DND-41 (cell line): ENCODE data around the gene NRGN.

Experiments used
- CTCF ChIP-seq: IDR thresholded peaks from 2 replicates; pipeline ENCODE4 v1.5.1; 2012; ENCODE audit warnings: borderline replicate concordance, low read length, moderate library complexity, mild to moderate bottlenecking; ENCODE audit not compliant: poor library complexity, severe bottlenecking; ENCODE audit errors: extremely low read depth
- EZH2 ChIP-seq: IDR thresholded peaks from 3 replicates; pipeline ENCODE4 v1.6.1; 2012; ENCODE audit warnings: borderline replicate concordance, low read depth, mild to moderate bottlenecking, moderate library complexity, low read length, inconsistent platforms; ENCODE audit not compliant: severe bottlenecking

DNA sequence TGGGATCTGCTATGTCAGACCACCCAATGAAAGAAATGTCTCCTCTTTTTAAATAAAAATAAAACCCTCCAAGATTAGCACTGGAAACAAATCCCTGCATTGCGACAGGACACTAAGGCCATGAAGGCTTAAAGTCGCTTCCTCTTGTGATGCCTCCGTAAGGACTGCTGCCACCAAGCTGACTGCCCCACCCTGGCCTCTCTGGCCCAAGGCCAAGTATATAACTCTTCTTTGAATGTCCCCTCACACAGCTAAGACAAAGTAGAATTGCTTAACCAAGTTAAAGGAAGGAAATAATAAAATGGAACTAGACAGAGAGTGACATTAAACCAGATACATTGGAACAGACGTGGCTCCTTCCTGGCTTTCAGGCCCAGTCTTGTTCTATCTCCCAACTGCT, 7.5 kb upstream of the NRGN start:
- no peak for TF ChIP-seq CTCF
- TF ChIP-seq EZH2, result no peak
